ENCODE results near the gene GLUL. TPM values are rescaled to one million over a fixed set of nuclear protein-coding genes. Genes with fewer than 3 reads are reported as not detected.

GLUL gene
- total RNA-seq, 1 experiment from 2014 or later: not detected

GRCh38 chr1:182368358-182368757 lies 23.2 kb downstream of the GLUL start:
- no peak for DNase-seq
- Histone ChIP-seq H2AFZ (ENCODE audit: low read length) (no peak overlapping the region), H3K79me2 (ENCODE audit: low read length) (no peaks in the 10 kb centered on the region), H3K9me2 (replicated peaks; ENCODE audit: insufficient read depth, low read length) (no peaks in the 10 kb centered on the region), H3K27ac (ENCODE audit: low read length) (no peak overlapping the region), H3K4me1 (ENCODE audit: low read length) (no peaks in the 10 kb centered on the region), H4K20me1 (ENCODE audit: insufficient read depth, low read depth, low read length) (no peaks in the 10 kb centered on the region), H3K36me3 (ENCODE audit: insufficient read depth, low read length) (no peaks in the 10 kb centered on the region), H3K4me2 (ENCODE audit: low read depth, low read length, poor library complexity, severe bottlenecking) (no peak overlapping the region), H3K9ac (ENCODE audit: low read length) (no peak overlapping the region), H3K9me3 (ENCODE audit: low read length) (no peaks in the 10 kb centered on the region), H3K27me3 (ENCODE audit: low read length) (0 out of 2 replicates have a peak, but pooled peaks cover 2% of the 10 kb centered on the region), H3K4me3 (ENCODE audit: low read length) (no peak overlapping the region)

- H3K9me3 ChIP-seq (ENCODE audit: low read length): no peaks in the 10 kb centered on the region
- H3K9ac ChIP-seq (ENCODE audit: low read length): no peak overlapping the region
- 0 out of 2 replicates have a peak, but pooled peaks cover 3% of the 10 kb centered on the region for H3K27me3 ChIP-seq (ENCODE audit: low read length)
- no peak overlapping the region for H3K27ac ChIP-seq (ENCODE audit: low read length)
- H3K79me2 ChIP-seq (ENCODE audit: low read length): no peaks in the 10 kb centered on the region
- H4K20me1 ChIP-seq (ENCODE audit: insufficient read depth, low read depth, low read length): no peaks in the 10 kb centered on the region
- H3K4me1 ChIP-seq (ENCODE audit: low read length): no peaks in the 10 kb centered on the region
- DNase-seq: no peak
- no peaks in the 10 kb centered on the region for H3K36me3 ChIP-seq (ENCODE audit: insufficient read depth, low read length)
- H3K4me2 ChIP-seq (ENCODE audit: low read depth, low read length, poor library complexity, severe bottlenecking): no peak overlapping the region
- no peak overlapping the region for H3K4me3 ChIP-seq (ENCODE audit: low read length)
- H3K9me2 ChIP-seq (replicated peaks; ENCODE audit: insufficient read depth, low read length): no peaks in the 10 kb centered on the region
- no peak overlapping the region for H2AFZ ChIP-seq (ENCODE audit: low read length)
These were observed 23.7 kb downstream of the GLUL start for GRCh38 chr1:182367926-182368325.

DNA sequence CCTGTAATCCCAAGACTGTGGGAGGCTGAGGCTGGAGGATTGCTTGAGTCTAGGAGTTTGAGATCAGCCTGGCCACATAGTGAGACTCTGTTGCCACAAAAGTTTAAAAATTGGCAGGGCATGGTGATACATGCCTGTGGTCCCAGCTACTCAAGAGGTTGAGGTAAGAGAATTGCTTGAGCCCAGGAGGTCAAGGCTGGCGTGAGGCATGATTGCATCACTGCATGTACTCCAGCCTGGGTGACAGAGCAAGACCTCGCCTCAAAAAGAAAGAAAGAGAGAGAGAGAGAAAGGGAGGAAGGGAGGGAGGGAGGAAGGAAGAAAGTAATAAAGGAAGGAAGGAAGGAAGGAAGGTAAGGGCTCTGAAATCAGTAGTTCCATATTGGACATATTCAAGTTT lies 25.0 kb downstream of the GLUL start:
- Histone ChIP-seq H3K36me3 (ENCODE audit: insufficient read depth, low read length) (no peaks in the 10 kb centered on the region), H3K79me2 (ENCODE audit: low read length) (no peaks in the 10 kb centered on the region), H3K4me1 (ENCODE audit: low read length) (no peaks in the 10 kb centered on the region), H2AFZ (ENCODE audit: low read length) (no peak overlapping the region), H3K9me3 (ENCODE audit: low read length) (no peaks in the 10 kb centered on the region), H3K4me3 (ENCODE audit: low read length) (no peak overlapping the region), H3K27ac (ENCODE audit: low read length) (no peak overlapping the region), H3K9me2 (replicated peaks; ENCODE audit: insufficient read depth, low read length) (no peaks in the 10 kb centered on the region), H4K20me1 (ENCODE audit: insufficient read depth, low read depth, low read length) (no peaks in the 10 kb centered on the region), H3K4me2 (ENCODE audit: low read depth, low read length, poor library complexity, severe bottlenecking) (no peak overlapping the region), H3K27me3 (ENCODE audit: low read length) (0 out of 2 replicates have a peak, but pooled peaks cover 3% of the 10 kb centered on the region), H3K9ac (ENCODE audit: low read length) (no peak overlapping the region)
- DNase-seq: no peak

- no peak overlapping the region for H2AFZ ChIP-seq (ENCODE audit: low read length)
- no peak overlapping the region for H3K9ac ChIP-seq (ENCODE audit: low read length)
These were observed 31.9 kb downstream of the GLUL start for GRCh38 chr1:182359645-182360044.

GRCh38 chr1:182357913-182358312 lies 33.7 kb downstream of the GLUL start:
- DNase-seq: no peak
- no peaks in the 10 kb centered on the region for H3K36me3 ChIP-seq (ENCODE audit: insufficient read depth, low read length)
- H3K9me2 ChIP-seq (replicated peaks; ENCODE audit: insufficient read depth, low read length): no peaks in the 10 kb centered on the region
- no peak overlapping the region for H3K27ac ChIP-seq (ENCODE audit: low read length)
- no peak overlapping the region for H3K4me2 ChIP-seq (ENCODE audit: low read depth, low read length, poor library complexity, severe bottlenecking)
- no peaks in the 10 kb centered on the region for H3K27me3 ChIP-seq (ENCODE audit: low read length)
- H3K79me2 ChIP-seq (ENCODE audit: low read length): no peaks in the 10 kb centered on the region
- H4K20me1 ChIP-seq (ENCODE audit: insufficient read depth, low read depth, low read length): no peaks in the 10 kb centered on the region
- H2AFZ ChIP-seq (ENCODE audit: low read length): no peak overlapping the region
- no peak overlapping the region for H3K9ac ChIP-seq (ENCODE audit: low read length)
- H3K4me1 ChIP-seq (ENCODE audit: low read length): no peaks in the 10 kb centered on the region
- no peak overlapping the region for H3K4me3 ChIP-seq (ENCODE audit: low read length)
- no peaks in the 10 kb centered on the region for H3K9me3 ChIP-seq (ENCODE audit: low read length)

More at GRCh38 chr1:182359645-182360044, 31.9 kb downstream of the GLUL start:
- no peaks in the 10 kb centered on the region for H4K20me1 ChIP-seq (ENCODE audit: insufficient read depth, low read depth, low read length)
- H3K4me3 ChIP-seq (ENCODE audit: low read length): no peak overlapping the region
- no peaks in the 10 kb centered on the region for H3K79me2 ChIP-seq (ENCODE audit: low read length)
- no peaks in the 10 kb centered on the region for H3K36me3 ChIP-seq (ENCODE audit: insufficient read depth, low read length)
- no peaks in the 10 kb centered on the region for H3K9me3 ChIP-seq (ENCODE audit: low read length)
- no peak for DNase-seq
- H3K27ac ChIP-seq (ENCODE audit: low read length): no peak overlapping the region
- no peaks in the 10 kb centered on the region for H3K4me1 ChIP-seq (ENCODE audit: low read length)
- H3K27me3 ChIP-seq (ENCODE audit: low read length): 0 out of 2 replicates have a peak, but pooled peaks cover 3% of the 10 kb centered on the region
- no peaks in the 10 kb centered on the region for H3K9me2 ChIP-seq (replicated peaks; ENCODE audit: insufficient read depth, low read length)
- no peak overlapping the region for H3K4me2 ChIP-seq (ENCODE audit: low read depth, low read length, poor library complexity, severe bottlenecking)

- Histone ChIP-seq H3K79me2 (ENCODE audit: low read length) (no peaks in the 10 kb centered on the region), H3K9me3 (ENCODE audit: low read length) (no peaks in the 10 kb centered on the region), H4K20me1 (ENCODE audit: insufficient read depth, low read depth, low read length) (no peaks in the 10 kb centered on the region), H3K4me3 (ENCODE audit: low read length) (no peak overlapping the region), H3K4me1 (ENCODE audit: low read length) (no peaks in the 10 kb centered on the region), H3K36me3 (ENCODE audit: insufficient read depth, low read length) (no peaks in the 10 kb centered on the region), H3K9me2 (replicated peaks; ENCODE audit: insufficient read depth, low read length) (no peaks in the 10 kb centered on the region), H3K27me3 (ENCODE audit: low read length) (no peaks in the 10 kb centered on the region), H3K27ac (ENCODE audit: low read length) (no peak overlapping the region), H3K9ac (ENCODE audit: low read length) (no peak overlapping the region), H2AFZ (ENCODE audit: low read length) (no peak overlapping the region), H3K4me2 (ENCODE audit: low read depth, low read length, poor library complexity, severe bottlenecking) (no peak overlapping the region)
- DNase-seq: no peak
These were observed 34.4 kb downstream of the GLUL start for GRCh38 chr1:182357171-182357570.

- H3K9me2 ChIP-seq (replicated peaks; ENCODE audit: insufficient read depth, low read length): no peaks in the 10 kb centered on the region
- no peak overlapping the region for H3K27ac ChIP-seq (ENCODE audit: low read length)
- no peaks in the 10 kb centered on the region for H3K36me3 ChIP-seq (ENCODE audit: insufficient read depth, low read length)
- DNase-seq: no peak
- no peak overlapping the region for H3K9ac ChIP-seq (ENCODE audit: low read length)
- no peak overlapping the region for H3K4me2 ChIP-seq (ENCODE audit: low read depth, low read length, poor library complexity, severe bottlenecking)
- 0 out of 2 replicates have a peak, but pooled peaks cover 2% of the 10 kb centered on the region for H3K27me3 ChIP-seq (ENCODE audit: low read length)
- no peak overlapping the region for H3K4me3 ChIP-seq (ENCODE audit: low read length)
- no peaks in the 10 kb centered on the region for H3K4me1 ChIP-seq (ENCODE audit: low read length)
- no peak overlapping the region for H2AFZ ChIP-seq (ENCODE audit: low read length)
- H3K9me3 ChIP-seq (ENCODE audit: low read length): no peaks in the 10 kb centered on the region
- no peaks in the 10 kb centered on the region for H4K20me1 ChIP-seq (ENCODE audit: insufficient read depth, low read depth, low read length)
- H3K79me2 ChIP-seq (ENCODE audit: low read length): no peaks in the 10 kb centered on the region
These were observed 35.9 kb downstream of the GLUL start for GRCh38 chr1:182355723-182356098.

GRCh38 chr1:182351790-182352364 lies 39.7 kb downstream of the GLUL start:
- Histone ChIP-seq H3K36me3 (ENCODE audit: insufficient read depth, low read length) (no peaks in the 10 kb centered on the region), H3K79me2 (ENCODE audit: low read length) (no peaks in the 10 kb centered on the region), H2AFZ (ENCODE audit: low read length) (no peak overlapping the region), H3K27ac (ENCODE audit: low read length) (no peak overlapping the region), H3K4me2 (ENCODE audit: low read depth, low read length, poor library complexity, severe bottlenecking) (no peak overlapping the region), H3K9ac (ENCODE audit: low read length) (no peak overlapping the region), H3K9me2 (replicated peaks; ENCODE audit: insufficient read depth, low read length) (no peaks in the 10 kb centered on the region), H3K9me3 (ENCODE audit: low read length) (no peaks in the 10 kb centered on the region), H3K4me1 (ENCODE audit: low read length) (peaks cover 6% of the 10 kb centered on the region), H3K4me3 (ENCODE audit: low read length) (no peak overlapping the region), H4K20me1 (ENCODE audit: insufficient read depth, low read depth, low read length) (no peaks in the 10 kb centered on the region), H3K27me3 (ENCODE audit: low read length) (0 out of 2 replicates have a peak, but pooled peaks cover 2% of the 10 kb centered on the region)
- DNase-seq: no peak

Data from Karpas-422 (cell line).